DND-41 (cell line): Measurements from ENCODE around the gene KIR2DL3.

ENCODE experiments used
- ATAC-seq: fragments of 200-7000 bp; cut with Tn5 transposase; 3 replicates; pipeline ENCODE4 v1.9.1; 2021; ENCODE audit warnings: low read depth; ENCODE audit not compliant: insufficient read depth
- DNase-seq: peaks from one replicate; pipeline ENCODE4 v3.0.0-alpha.2; 2020
- H2AFZ ChIP-seq: 2 replicates; pipeline ENCODE4 v1.6.0; 2012; ENCODE audit warnings: low read depth, low read length
- H3K27ac ChIP-seq: 2 replicates; pipeline ENCODE4 v1.5.1; 2012; ENCODE audit warnings: low read length, inconsistent platforms
- H3K27me3 ChIP-seq: fragments of 200-600 bp; sonication (generic); 2 replicates; pipeline ENCODE4 v1.6.0; 2012; ENCODE audit warnings: low read length, mild to moderate bottlenecking, inconsistent platforms; ENCODE audit not compliant: insufficient read depth, poor library complexity
- H3K36me3 ChIP-seq: 2 replicates; pipeline ENCODE4 v1.5.1; 2012; ENCODE audit warnings: low read length, inconsistent platforms; ENCODE audit not compliant: insufficient read depth
- H3K4me1 ChIP-seq: 2 replicates; pipeline ENCODE4 v1.5.1; 2012; ENCODE audit warnings: mild to moderate bottlenecking, low read length; ENCODE audit not compliant: insufficient read depth
- H3K4me2 ChIP-seq: 2 replicates; pipeline ENCODE4 v1.6.0; 2012; ENCODE audit warnings: mild to moderate bottlenecking, moderate library complexity, low read length, inconsistent platforms; ENCODE audit not compliant: insufficient read depth
- H3K4me3 ChIP-seq, 2 experiments: fragments of 200-600 bp in 1 of 2; shearing (Covaris generic) in 1 of 2; 2 replicates each; pipeline ENCODE4 v1.5.1; 2012 to 2016; ENCODE audit warnings: inconsistent platforms in 2 of 2, low read length in 2 of 2, mild to moderate bottlenecking in 2 of 2, low read depth in 1 of 2, moderate library complexity in 1 of 2
- H3K79me2 ChIP-seq: 2 replicates; pipeline ENCODE4 v1.6.0; 2012; ENCODE audit warnings: low read length, inconsistent platforms; ENCODE audit not compliant: insufficient read depth
- H3K9ac ChIP-seq: 2 replicates; pipeline ENCODE4 v1.6.0; 2012; ENCODE audit warnings: low read depth, mild to moderate bottlenecking, inconsistent platforms, low read length, moderate library complexity
- H3K9me3 ChIP-seq: 2 replicates; pipeline ENCODE4 v1.5.1; 2012; ENCODE audit warnings: low read length, moderate library complexity, mild to moderate bottlenecking, inconsistent platforms; ENCODE audit not compliant: insufficient read depth, severe bottlenecking
- H4K20me1 ChIP-seq: 2 replicates; pipeline ENCODE4 v1.6.0; 2012; ENCODE audit warnings: low read length; ENCODE audit not compliant: insufficient read depth
- EZH2 ChIP-seq: IDR thresholded peaks from 3 replicates; pipeline ENCODE4 v1.6.1; 2012; ENCODE audit warnings: borderline replicate concordance, low read depth, mild to moderate bottlenecking, moderate library complexity, low read length, inconsistent platforms; ENCODE audit not compliant: severe bottlenecking
- TF ChIP-seq, protein P1 (sequence below): IDR thresholded peaks from 2 replicates; pipeline ENCODE4 v1.5.1; 2012; ENCODE audit warnings: borderline replicate concordance, low read length, moderate library complexity, mild to moderate bottlenecking; ENCODE audit not compliant: poor library complexity, severe bottlenecking; ENCODE audit errors: extremely low read depth

The KIR2DL3 gene

GRCh38 chr19:54790711-54791110, 52.4 kb downstream of the KIR2DL3 start:
- Histone ChIP-seq H3K4me3 (no peak overlapping the region), H3K79me2 (no peaks in the 10 kb centered on the region), H3K27me3 (no peaks in the 10 kb centered on the region), H3K9me3 (no peaks in the 10 kb centered on the region), H2AFZ (no peak overlapping the region), H3K4me1 (no peaks in the 10 kb centered on the region), H4K20me1 (no peaks in the 10 kb centered on the region), H3K27ac (no peak overlapping the region), H3K36me3 (no peaks in the 10 kb centered on the region), H3K9ac (no peak overlapping the region), H3K4me2 (no peak overlapping the region)
- ATAC-seq (no peak), DNase-seq (no peak)
- TF ChIP-seq, protein P1, sequence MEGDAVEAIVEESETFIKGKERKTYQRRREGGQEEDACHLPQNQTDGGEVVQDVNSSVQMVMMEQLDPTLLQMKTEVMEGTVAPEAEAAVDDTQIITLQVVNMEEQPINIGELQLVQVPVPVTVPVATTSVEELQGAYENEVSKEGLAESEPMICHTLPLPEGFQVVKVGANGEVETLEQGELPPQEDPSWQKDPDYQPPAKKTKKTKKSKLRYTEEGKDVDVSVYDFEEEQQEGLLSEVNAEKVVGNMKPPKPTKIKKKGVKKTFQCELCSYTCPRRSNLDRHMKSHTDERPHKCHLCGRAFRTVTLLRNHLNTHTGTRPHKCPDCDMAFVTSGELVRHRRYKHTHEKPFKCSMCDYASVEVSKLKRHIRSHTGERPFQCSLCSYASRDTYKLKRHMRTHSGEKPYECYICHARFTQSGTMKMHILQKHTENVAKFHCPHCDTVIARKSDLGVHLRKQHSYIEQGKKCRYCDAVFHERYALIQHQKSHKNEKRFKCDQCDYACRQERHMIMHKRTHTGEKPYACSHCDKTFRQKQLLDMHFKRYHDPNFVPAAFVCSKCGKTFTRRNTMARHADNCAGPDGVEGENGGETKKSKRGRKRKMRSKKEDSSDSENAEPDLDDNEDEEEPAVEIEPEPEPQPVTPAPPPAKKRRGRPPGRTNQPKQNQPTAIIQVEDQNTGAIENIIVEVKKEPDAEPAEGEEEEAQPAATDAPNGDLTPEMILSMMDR = no peak
- TF ChIP-seq EZH2 = no peak

GRCh38 chr19:54791476-54791875, 53.2 kb downstream of the KIR2DL3 start:
- Histone ChIP-seq H3K27ac (no peak overlapping the region), H3K9ac (no peak overlapping the region), H3K36me3 (no peaks in the 10 kb centered on the region), H3K9me3 (no peaks in the 10 kb centered on the region), H3K4me3 (no peak overlapping the region), H3K4me2 (no peak overlapping the region), H4K20me1 (no peaks in the 10 kb centered on the region), H3K4me1 (no peaks in the 10 kb centered on the region), H3K27me3 (no peaks in the 10 kb centered on the region), H3K79me2 (no peaks in the 10 kb centered on the region), H2AFZ (no peak overlapping the region)
- TF ChIP-seq, protein P1 = no peak
- no peak for TF ChIP-seq EZH2
- no peak for ATAC-seq
- DNase-seq = no peak

DNA sequence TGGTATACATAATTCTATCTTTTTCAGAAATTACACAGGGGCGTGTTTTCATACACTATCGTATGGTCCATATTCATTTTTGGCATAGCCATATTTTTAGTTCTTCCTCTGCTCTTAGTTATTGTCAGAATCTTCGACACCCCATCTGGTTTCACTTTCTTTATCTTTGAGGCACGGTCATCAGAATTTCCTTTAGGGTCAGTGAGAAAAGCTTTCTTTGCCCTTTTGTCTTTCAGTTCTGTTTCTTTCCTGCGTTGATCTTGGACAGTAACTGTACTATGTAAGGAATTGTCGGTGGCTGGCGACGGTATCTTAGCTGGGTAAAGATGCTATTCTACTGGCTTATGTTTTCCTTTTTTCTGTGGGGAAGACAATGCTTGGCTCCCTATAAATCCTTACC, 54.5 kb downstream of the KIR2DL3 start:
- Histone ChIP-seq H3K79me2 (no peaks in the 10 kb centered on the region), H3K9me3 (no peaks in the 10 kb centered on the region), H4K20me1 (no peaks in the 10 kb centered on the region), H2AFZ (0 out of 2 replicates have a peak overlapping the region, but pooled peaks have one; percentile 10), H3K27ac (no peak overlapping the region), H3K9ac (no peak overlapping the region), H3K27me3 (no peaks in the 10 kb centered on the region), H3K4me3 (no peak overlapping the region), H3K36me3 (no peaks in the 10 kb centered on the region), H3K4me2 (peak overlapping the region; percentile 45; the same call in 1 of the 2 replicates), H3K4me1 (no peaks in the 10 kb centered on the region)
- DNase-seq (no peak), ATAC-seq (no peak)
- TF ChIP-seq EZH2 = no peak
- TF ChIP-seq, protein P1 = no peak

DNA sequence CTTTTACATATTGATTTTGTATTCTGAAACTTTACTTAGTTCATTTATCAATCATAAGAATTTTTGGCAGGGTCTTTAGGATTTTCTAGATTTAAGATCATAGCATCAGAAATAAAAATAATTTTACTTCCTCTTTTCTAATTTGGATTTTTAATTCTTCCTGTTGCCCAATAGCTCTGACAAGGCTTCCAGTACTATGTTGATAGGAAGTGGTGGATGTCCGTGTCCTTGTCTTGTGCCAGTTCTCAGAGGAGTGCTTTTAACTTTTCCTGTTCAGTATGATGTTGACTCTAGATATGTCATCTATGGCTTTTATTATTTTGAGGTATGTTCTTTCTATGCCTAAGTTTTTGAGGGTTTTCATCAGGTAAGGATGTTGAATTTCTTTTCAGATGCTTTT, 57.4 kb downstream of the KIR2DL3 start:
- no peak for TF ChIP-seq EZH2
- TF ChIP-seq, protein P1 = no peak
- Histone ChIP-seq H3K27ac (no peak overlapping the region), H2AFZ (no peak overlapping the region), H3K4me2 (no peak overlapping the region), H3K9me3 (no peaks in the 10 kb centered on the region), H3K79me2 (no peaks in the 10 kb centered on the region), H3K36me3 (no peaks in the 10 kb centered on the region), H3K4me3 (no peak overlapping the region), H4K20me1 (no peaks in the 10 kb centered on the region), H3K27me3 (no peaks in the 10 kb centered on the region), H3K9ac (no peak overlapping the region), H3K4me1 (no peaks in the 10 kb centered on the region)
- no peak for ATAC-seq
- DNase-seq = no peak
